ENCODE data around the gene PER2. TPM values are rescaled to one million over a fixed set of nuclear protein-coding genes. Genes with fewer than 3 reads are reported as not detected.

PER2 gene
- total and polyA plus RNA-seq, 9 of the 15 experiments (the other 6 are each of a cell fraction or from before 2014, with no cell fraction given) = 1.1 to 10.3 (median 2.9) TPM

GRCh38 chr2:238256594-238257104 lies 31.8 kb downstream of the PER2 start:
- in situ Hi-C loops (cut with MboI) (loop anchor here (25.0 kb wide), 1 partner anchor 394 kb away; the partner anchor contains the start of gene RAMP1), intact Hi-C loops (cut with micrococcal nuclease) (no loop called here)
- no TSS peak for BruUV-seq (replicated peaks)
- Histone ChIP-seq H3K27ac (ENCODE audit: extremely low read depth, low read depth, low read length) (no peak overlapping the region), H3K4me1 (replicated peaks in 1 of 2; ENCODE audit: control insufficient read depth in 2 of 2, insufficient read depth in 2 of 2, low read length in 2 of 2) (peaks cover 0 to 5% of the 10 kb centered on the region in 2 experiments; a peak in 2 of 5 replicates), H3K9me1 (ENCODE audit: control insufficient read depth, insufficient read depth, low read length) (no peaks in the 10 kb centered on the region), H3K9ac (ENCODE audit: insufficient read depth in 1 of 2, low read depth in 2 of 2, low read length in 2 of 2) (no peak overlapping the region), H3K36me3 (ENCODE audit: control insufficient read depth, insufficient read depth, low read length) (peaks cover 49% of the 10 kb centered on the region; the same call in 2 of the 3 replicates), H3K4me3 (no peak overlapping the region), H3K79me2 (ENCODE audit: control insufficient read depth, insufficient read depth, low read length) (no peaks in the 10 kb centered on the region), H3K27me3 (ENCODE audit: control insufficient read depth in 2 of 2, insufficient read depth in 2 of 2, low read length in 2 of 2) (no peaks in the 10 kb centered on the region), H4K20me1 (replicated peaks; ENCODE audit: control insufficient read depth, insufficient read depth, low read length) (no peaks in the 10 kb centered on the region), H3K9me3 (replicated peaks; ENCODE audit: control insufficient read depth, insufficient read depth, low read depth, low read length) (no peaks in the 10 kb centered on the region), H2AFZ (ENCODE audit: low read depth, low read length) (no peak overlapping the region; the same call in 1 of the 2 replicates), H3K4me2 (ENCODE audit: insufficient read depth, low read length) (no peak overlapping the region)
- FAIRE-seq = peak; percentile 78
- 54% methylated on average over 13 of the region's 18 CpGs for WGBS (ENCODE audit: insufficient coverage, low coverage, missing lambda C conversion rate)
- ChIA-PET POLR2A (no interaction called here), CTCF (ENCODE audit: low intra/inter-chr PET ratio) (interaction anchor here (0.6 kb wide), 1 partner anchor 98 kb away, joined by 4 read pairs; the partner anchor contains the start of gene ERFE)
- peak; percentile 95 for ATAC-seq
- DNase-seq (ENCODE audit: extremely low read depth in 1 of 4, low spot score in 3 of 4) = peak; percentile 67 to 76 (median 74)
- TF ChIP-seq ZNF518B (CRISPR knock-in tag; IDR thresholded peaks at IDR 0.05) (no peak), MAZ (CRISPR knock-in tag; conservative IDR thresholded peaks at IDR 0.05 in 1 of 2, IDR thresholded peaks at IDR 0.05 in 1 of 2) (0 out of 4 replicates have a peak, but pooled peaks of 1 of the 2 experiments have one; percentile 27), GABPB1 (CRISPR knock-in tag; IDR thresholded peaks at IDR 0.05) (peak; percentile 36; the same call in 1 of the 2 replicates), SRSF7 (optimal IDR thresholded peaks at IDR 0.05; ENCODE audit: low read depth, low read length) (no peak), ATF1 (CRISPR knock-in tag; IDR thresholded peaks at IDR 0.05) (no peak), ATF1 (tag; IDR thresholded peaks at IDR 0.05) (peak; percentile 43; the same call in 1 of the 2 replicates), CHD4 (IDR thresholded peaks at IDR 0.05; ENCODE audit: insufficient read depth, insufficient replicate concordance, low read depth, low read length, poor library complexity, severe bottlenecking) (no peak), ZFP30 (CRISPR knock-in tag; IDR thresholded peaks at IDR 0.05; ENCODE audit: borderline replicate concordance) (no peak), SMC3 (conservative IDR thresholded peaks at IDR 0.05; ENCODE audit: insufficient read depth, low read depth, low read length) (peak; percentile 37), CTCF (IDR thresholded peaks at IDR 0.05 in 2 of 3, conservative IDR thresholded peaks at IDR 0.05 in 1 of 3; ENCODE audit: insufficient read depth in 2 of 3, low read depth in 1 of 3, low read length in 3 of 3) (peak; percentile 82 to 92 (median 84)), JUND (IDR thresholded peaks at IDR 0.05; ENCODE audit: borderline replicate concordance, low read depth, low read length) (0 out of 2 replicates have a peak, but pooled peaks have one; percentile 11), JUND (tag; IDR thresholded peaks at IDR 0.05; ENCODE audit: borderline replicate concordance, low read depth, low read length) (no peak), BRF1 (IDR thresholded peaks at IDR 0.05; ENCODE audit: borderline replicate concordance, extremely low read depth, insufficient read length) (no peak), YY1 (IDR thresholded peaks at IDR 0.05; ENCODE audit: borderline replicate concordance in 1 of 3, control insufficient read depth in 1 of 3, extremely low read depth in 1 of 3, insufficient read depth in 3 of 3, insufficient read length in 1 of 3, insufficient replicate concordance in 2 of 3, low read depth in 1 of 3, low read length in 2 of 3) (peak in 1 of 3 experiments; percentile 13)

All from K562 (cell line).